Fibroblast of lung (primary cell): ENCODE data around the gene CREB5. TPM values are rescaled to one million over a fixed set of nuclear protein-coding genes. Genes with fewer than 3 reads are reported as not detected.
A peak's percentile ranks its signal among the peaks of the same experiment; 100 is the strongest.

ENCODE experiments used
- DNase-seq, 2 donors: peaks; one replicate each; pipeline versions ENCODE4 v3.0.0 to v3.0.0-alpha.2; 2010; ENCODE audit warnings: low read depth in 2 of 2
- H2AFZ ChIP-seq: 2 replicates; pipeline ENCODE4 v1.5.1; 2012; ENCODE audit warnings: low read length, control low read depth, inconsistent platforms
- H3K27ac ChIP-seq: 2 replicates; pipeline ENCODE4 v1.5.1; 2011; ENCODE audit warnings: low read length, control low read depth; ENCODE audit not compliant: insufficient read depth
- H3K27me3 ChIP-seq: 2 replicates; pipeline ENCODE4 v1.5.1; 2011; ENCODE audit warnings: mild to moderate bottlenecking, low read length; ENCODE audit not compliant: control insufficient read depth, insufficient read depth
- H3K36me3 ChIP-seq: 2 replicates; pipeline ENCODE4 v1.5.1; 2011; ENCODE audit warnings: low read length; ENCODE audit not compliant: control insufficient read depth, insufficient read depth
- H3K4me1 ChIP-seq: 2 replicates; pipeline ENCODE4 v1.5.1; 2011; ENCODE audit warnings: low read length; ENCODE audit not compliant: control insufficient read depth, insufficient read depth; ENCODE audit errors: extremely low read depth
- H3K4me2 ChIP-seq: 2 replicates; pipeline ENCODE4 v1.5.1; 2011; ENCODE audit warnings: low read length, control low read depth; ENCODE audit not compliant: insufficient read depth; ENCODE audit errors: extremely low read depth
- H3K4me3 ChIP-seq, 4 experiments: fragments of 200-600 bp in 1 of 4; sonication (generic) in 1 of 4; replicated peaks in 1 of 4; 2 replicates each; pipeline ENCODE4 v1.5.1; 2011 to 2016; ENCODE audit warnings: low read length in 4 of 4, low read depth in 3 of 4, mild to moderate bottlenecking in 3 of 4, control low read depth in 2 of 4, inconsistent platforms in 1 of 4, mixed read lengths in 1 of 4; ENCODE audit not compliant: insufficient read depth in 1 of 4; ENCODE audit errors: control extremely low read depth in 1 of 4
- H3K79me2 ChIP-seq: 2 replicates; pipeline ENCODE4 v1.5.1; 2012; ENCODE audit warnings: mild to moderate bottlenecking, low read length, inconsistent platforms; ENCODE audit not compliant: control insufficient read depth, insufficient read depth
- H3K9ac ChIP-seq: 2 replicates; pipeline ENCODE4 v1.5.1; 2011; ENCODE audit warnings: mild to moderate bottlenecking, low read length, control low read depth; ENCODE audit not compliant: insufficient read depth
- H3K9me3 ChIP-seq: 2 replicates; pipeline ENCODE4 v1.5.1; 2012; ENCODE audit warnings: low read depth, low read length; ENCODE audit not compliant: control insufficient read depth, insufficient read depth
- H4K20me1 ChIP-seq: 2 replicates; pipeline ENCODE4 v1.5.1; 2011; ENCODE audit warnings: low read length; ENCODE audit not compliant: control insufficient read depth, insufficient read depth; ENCODE audit errors: extremely low read depth
- CTCF ChIP-seq, 2 donors: IDR thresholded peaks in 1 of 2; conservative IDR thresholded peaks in 1 of 2; 1 replicate in 1 of 2; 2 replicates in 1 of 2; pipeline ENCODE4 v1.5.1; 2011 to 2012; ENCODE audit warnings: low read length in 2 of 2, control low read depth in 1 of 2, inconsistent platforms in 1 of 2, low read depth in 1 of 2, mild to moderate bottlenecking in 1 of 2
- EZH2 ChIP-seq: IDR thresholded peaks from 2 replicates; pipeline ENCODE4 v1.5.1; 2012; ENCODE audit warnings: low read length, control low read depth, mild to moderate bottlenecking; ENCODE audit errors: missing control alignments
- polyA plus RNA-seq, 2 donors: library from polyadenylated mRNA; depleted of rRNA in 1 of 2; stranded (reverse) in 1 of 2; unstranded in 1 of 2; fragments of >200 nt; gene quantifications; 2 replicates each; pipeline ENCODE4 v1.2.1, GENCODE V29; 2011 to 2012; ENCODE audit warnings: missing spikeins in 1 of 2
- total RNA-seq: library from RNA; depleted of rRNA; stranded (reverse); fragments of >200 nt; gene quantifications from 2 replicates; pipeline ENCODE4 v1.2.1, GENCODE V29; 2014

CREB5 gene
- total and polyA plus RNA-seq, 2 donors (not counting 1 experiment from before 2014, with no cell fraction given) = 8.2 to 28.4 TPM

GRCh38 chr7:28804990-28805389, 392.7 kb downstream of the CREB5 start:
- Histone ChIP-seq H3K9ac (no peak overlapping the region), H2AFZ (no peak overlapping the region), H3K27me3 (no peaks in the 10 kb centered on the region), H3K4me3 (no peak overlapping the region), H3K4me2 (no peak overlapping the region), H3K79me2 (no peaks in the 10 kb centered on the region), H3K36me3 (no peaks in the 10 kb centered on the region), H3K9me3 (no peaks in the 10 kb centered on the region), H4K20me1 (no peaks in the 10 kb centered on the region), H3K4me1 (no peaks in the 10 kb centered on the region), H3K27ac (no peak overlapping the region)
- DNase-seq = peak; percentile 42 to 95
- no peak for TF ChIP-seq EZH2
- TF ChIP-seq CTCF (conservative IDR thresholded peaks at IDR 0.05 in 1 of 2, IDR thresholded peaks at IDR 0.05 in 1 of 2; ENCODE audit: low read depth in 1 of 2, low read length in 2 of 2) = no peak

DNA sequence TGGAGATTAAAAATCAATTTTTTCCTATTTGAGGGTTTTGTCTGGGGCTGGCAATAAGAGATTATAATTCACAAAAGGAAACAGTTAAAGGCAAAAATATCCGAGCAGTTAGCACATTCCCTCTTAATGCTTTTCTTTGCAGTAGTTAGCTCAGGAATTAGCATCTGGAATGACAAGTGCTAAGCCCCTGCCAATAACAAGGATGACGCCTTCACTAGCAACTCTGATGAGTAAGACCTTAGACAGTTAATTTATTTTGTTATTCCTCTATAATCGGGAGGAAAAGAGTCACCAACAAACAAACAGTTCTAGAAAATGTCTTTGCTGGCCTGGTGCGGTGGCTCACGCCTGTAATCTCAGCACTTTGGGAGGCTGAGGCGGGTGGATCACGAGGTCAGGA, 394.5 kb downstream of the CREB5 start:
- Histone ChIP-seq H3K4me2 (no peak overlapping the region), H4K20me1 (no peaks in the 10 kb centered on the region), H3K79me2 (no peaks in the 10 kb centered on the region), H2AFZ (no peak overlapping the region), H3K4me3 (no peak overlapping the region), H3K9ac (no peak overlapping the region), H3K27ac (no peak overlapping the region), H3K9me3 (no peaks in the 10 kb centered on the region), H3K27me3 (no peaks in the 10 kb centered on the region), H3K36me3 (no peaks in the 10 kb centered on the region), H3K4me1 (peaks cover 2% of the 10 kb centered on the region)
- DNase-seq = peak; percentile 28 to 92
- TF ChIP-seq CTCF (conservative IDR thresholded peaks at IDR 0.05 in 1 of 2, IDR thresholded peaks at IDR 0.05 in 1 of 2; ENCODE audit: low read depth in 1 of 2, low read length in 2 of 2) (no peak), EZH2 (no peak)

DNA sequence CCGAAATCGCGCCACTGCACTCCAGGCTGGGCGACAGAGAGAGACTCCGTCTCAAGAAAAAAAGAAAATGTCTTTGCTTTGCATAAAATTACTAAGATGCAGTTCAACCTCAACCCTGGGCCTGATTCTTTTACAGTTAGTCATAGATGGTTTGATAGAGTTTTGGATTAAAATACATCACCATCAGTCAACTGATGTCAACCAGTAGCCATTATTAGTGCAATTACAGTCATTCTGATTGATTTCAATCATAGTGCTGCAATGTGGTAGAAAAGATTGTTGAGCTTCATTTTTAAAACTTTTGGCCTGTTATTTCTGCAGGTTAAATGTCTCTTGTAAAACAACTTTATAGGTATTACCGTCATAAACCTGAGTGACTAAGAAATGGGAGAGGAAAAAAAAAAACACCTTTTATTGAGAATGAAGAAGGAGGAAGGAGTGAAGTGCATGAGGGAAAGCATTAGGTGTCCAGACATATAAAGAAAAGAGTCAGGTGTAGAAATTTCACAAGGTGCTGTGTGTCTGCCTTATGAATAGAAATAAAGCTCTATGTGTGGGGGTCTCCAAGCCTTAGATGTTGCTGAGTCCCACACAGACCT, 395.2 kb downstream of the CREB5 start:
- peaks cover 5% of the 10 kb centered on the region for H3K4me1 ChIP-seq
- H2AFZ ChIP-seq = no peak overlapping the region
- H3K4me2 ChIP-seq = no peak overlapping the region
- peak in 1 of 2 donors; percentile 64 for DNase-seq
- H4K20me1 ChIP-seq = no peaks in the 10 kb centered on the region
- H3K36me3 ChIP-seq = no peaks in the 10 kb centered on the region
- no peak for TF ChIP-seq CTCF (conservative IDR thresholded peaks at IDR 0.05 in 1 of 2, IDR thresholded peaks at IDR 0.05 in 1 of 2; ENCODE audit: low read depth in 1 of 2, low read length in 2 of 2)
- TF ChIP-seq EZH2 = no peak
- H3K79me2 ChIP-seq = no peaks in the 10 kb centered on the region
- no peak overlapping the region for H3K4me3 ChIP-seq
- H3K9ac ChIP-seq = no peak overlapping the region
- no peak overlapping the region for H3K27ac ChIP-seq
- no peaks in the 10 kb centered on the region for H3K9me3 ChIP-seq
- H3K27me3 ChIP-seq = no peaks in the 10 kb centered on the region
